Measurements from ENCODE around the gene VGF. TPM values are rescaled to one million over a fixed set of nuclear protein-coding genes. Genes with fewer than 3 reads are reported as not detected.
A peak's percentile ranks its signal among the peaks of the same experiment; 100 is the strongest.

Gene VGF
- total RNA-seq, 1 donor from 2014 or later = 0.96 TPM

DNA sequence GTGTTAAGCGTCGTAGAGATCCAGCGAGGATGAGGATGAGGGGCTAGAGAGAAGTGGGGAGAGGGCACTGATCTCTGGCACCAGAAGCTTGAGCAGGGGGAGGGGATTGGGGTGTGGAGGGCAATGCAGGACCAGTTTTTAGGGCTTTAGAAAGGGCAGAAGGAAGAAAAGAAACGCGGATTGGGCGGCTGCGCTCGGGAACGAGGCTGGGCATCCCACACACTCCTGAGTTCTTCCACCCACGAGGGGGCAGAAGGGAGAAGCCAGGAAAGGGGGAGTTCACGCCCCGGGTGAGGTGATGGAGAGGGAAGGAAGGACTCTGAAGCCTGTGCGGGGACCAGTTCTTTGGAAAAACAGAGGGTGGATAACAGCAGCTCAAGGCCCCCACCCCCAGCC is 6.1 kb upstream of the VGF start:
- H3K9me3 Mint-ChIP-seq (ENCODE audit: low read depth) = no peaks in the 10 kb centered on the region
- H3K36me3 Mint-ChIP-seq (ENCODE audit: insufficient read depth) = no peaks in the 10 kb centered on the region
- no peak for DNase-seq (ENCODE audit: low spot score, unreplicated experiment)
- H3K27ac Mint-ChIP-seq = no peak overlapping the region
- peaks cover 2% of the 10 kb centered on the region for H3K4me1 Mint-ChIP-seq (ENCODE audit: low read depth)
- H3K27me3 Mint-ChIP-seq = peaks cover 92% of the 10 kb centered on the region
- H3K4me3 Mint-ChIP-seq (ENCODE audit: low read depth) = no peak overlapping the region
- TF ChIP-seq, protein P1, sequence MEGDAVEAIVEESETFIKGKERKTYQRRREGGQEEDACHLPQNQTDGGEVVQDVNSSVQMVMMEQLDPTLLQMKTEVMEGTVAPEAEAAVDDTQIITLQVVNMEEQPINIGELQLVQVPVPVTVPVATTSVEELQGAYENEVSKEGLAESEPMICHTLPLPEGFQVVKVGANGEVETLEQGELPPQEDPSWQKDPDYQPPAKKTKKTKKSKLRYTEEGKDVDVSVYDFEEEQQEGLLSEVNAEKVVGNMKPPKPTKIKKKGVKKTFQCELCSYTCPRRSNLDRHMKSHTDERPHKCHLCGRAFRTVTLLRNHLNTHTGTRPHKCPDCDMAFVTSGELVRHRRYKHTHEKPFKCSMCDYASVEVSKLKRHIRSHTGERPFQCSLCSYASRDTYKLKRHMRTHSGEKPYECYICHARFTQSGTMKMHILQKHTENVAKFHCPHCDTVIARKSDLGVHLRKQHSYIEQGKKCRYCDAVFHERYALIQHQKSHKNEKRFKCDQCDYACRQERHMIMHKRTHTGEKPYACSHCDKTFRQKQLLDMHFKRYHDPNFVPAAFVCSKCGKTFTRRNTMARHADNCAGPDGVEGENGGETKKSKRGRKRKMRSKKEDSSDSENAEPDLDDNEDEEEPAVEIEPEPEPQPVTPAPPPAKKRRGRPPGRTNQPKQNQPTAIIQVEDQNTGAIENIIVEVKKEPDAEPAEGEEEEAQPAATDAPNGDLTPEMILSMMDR (IDR thresholded peaks at IDR 0.05; ENCODE audit: unreplicated experiment) = peak; percentile 18

DNA sequence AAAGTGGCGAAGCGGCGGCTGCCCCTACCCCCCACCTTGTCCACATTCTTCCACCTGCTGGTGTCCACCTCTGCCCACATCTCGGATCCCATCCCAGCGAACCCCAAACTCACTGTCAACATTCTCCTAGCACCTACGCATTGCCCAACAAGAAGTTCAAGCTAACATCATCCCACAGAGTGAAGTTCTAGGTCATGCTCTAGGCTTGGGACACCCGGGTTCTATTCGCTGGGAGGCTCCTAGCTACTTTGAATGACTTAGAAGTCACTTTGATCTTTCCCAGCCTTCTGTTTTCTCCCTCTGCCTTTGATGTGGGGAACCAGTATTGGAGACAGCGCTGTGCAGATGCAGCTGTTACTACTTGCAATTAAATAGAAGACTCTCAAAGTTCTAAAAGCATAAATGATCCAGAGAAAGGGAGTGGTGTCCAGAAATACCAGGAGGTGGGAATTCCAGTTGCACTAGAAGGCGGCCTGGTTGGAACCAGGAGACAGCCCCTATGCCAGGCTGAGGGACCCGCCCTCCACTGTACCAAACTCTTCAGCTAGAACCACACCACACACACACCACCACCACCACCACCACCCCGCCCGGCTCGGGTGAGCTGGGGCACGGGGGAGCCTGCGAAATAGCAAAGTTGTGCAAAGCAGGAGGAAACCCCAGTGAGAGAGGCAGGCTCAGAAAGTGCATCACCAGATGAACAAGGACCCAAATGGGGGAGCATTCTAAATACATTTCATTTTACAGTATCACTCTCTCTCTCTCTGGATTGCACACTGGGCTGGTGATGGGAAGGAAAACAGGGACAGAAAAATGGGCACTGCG is 5.5 kb upstream of the VGF start:
- no peaks in the 10 kb centered on the region for H3K9me3 Mint-ChIP-seq (ENCODE audit: low read depth)
- H3K4me3 Mint-ChIP-seq (ENCODE audit: low read depth) = no peak overlapping the region
- H3K36me3 Mint-ChIP-seq (ENCODE audit: insufficient read depth) = no peaks in the 10 kb centered on the region
- TF ChIP-seq, protein P1 (IDR thresholded peaks at IDR 0.05; ENCODE audit: unreplicated experiment) = no peak
- no peak overlapping the region for H3K27ac Mint-ChIP-seq
- peaks cover 92% of the 10 kb centered on the region for H3K27me3 Mint-ChIP-seq
- H3K4me1 Mint-ChIP-seq (ENCODE audit: low read depth) = peaks cover 4% of the 10 kb centered on the region
- DNase-seq (ENCODE audit: low spot score, unreplicated experiment) = no peak

DNA sequence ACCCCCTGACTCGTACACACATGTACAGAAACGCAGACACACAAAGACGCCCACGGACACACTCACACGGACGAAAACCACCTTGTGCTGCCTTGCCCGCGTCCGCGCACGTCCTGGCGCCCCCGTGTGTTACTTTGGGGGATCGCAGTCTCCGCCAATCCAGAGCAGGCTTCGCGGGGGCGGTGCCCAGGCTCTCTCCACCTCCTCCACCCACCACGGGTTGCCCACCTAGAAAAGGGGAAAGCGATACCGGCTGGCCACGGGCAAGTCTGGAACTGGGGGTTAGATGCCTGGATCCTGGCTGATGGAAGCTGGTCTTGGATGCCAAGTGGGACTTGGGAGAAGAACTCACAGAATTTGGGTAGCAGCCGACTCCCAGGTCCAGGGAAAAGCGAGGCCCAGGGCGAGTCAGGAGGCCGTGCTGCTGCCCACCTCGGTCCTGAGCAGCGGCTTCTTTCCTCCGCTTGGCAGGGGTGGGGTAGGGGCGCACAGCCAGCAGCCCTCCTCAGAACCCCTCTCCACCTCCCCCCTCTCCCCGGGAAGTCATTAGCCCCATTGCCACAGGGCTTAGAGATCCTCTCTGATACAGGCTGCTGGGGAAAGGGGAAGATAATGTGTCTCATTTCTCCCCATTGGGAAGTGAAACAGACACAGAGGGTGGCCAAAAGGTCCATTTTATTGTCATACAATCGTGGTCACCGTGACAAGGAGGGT is 4.6 kb upstream of the VGF start:
- H3K27ac Mint-ChIP-seq = no peak overlapping the region
- H3K9me3 Mint-ChIP-seq (ENCODE audit: low read depth) = no peaks in the 10 kb centered on the region
- DNase-seq (ENCODE audit: low spot score, unreplicated experiment) = peak; percentile 76
- no peaks in the 10 kb centered on the region for H3K36me3 Mint-ChIP-seq (ENCODE audit: insufficient read depth)
- TF ChIP-seq, protein P1 (IDR thresholded peaks at IDR 0.05; ENCODE audit: unreplicated experiment) = peak; percentile 89
- H3K27me3 Mint-ChIP-seq = peaks cover 90% of the 10 kb centered on the region
- peaks cover 8% of the 10 kb centered on the region for H3K4me1 Mint-ChIP-seq (ENCODE audit: low read depth)
- no peak overlapping the region for H3K4me3 Mint-ChIP-seq (ENCODE audit: low read depth)

- Mint-ChIP-seq H3K4me1 (ENCODE audit: low read depth) (peaks cover 9% of the 10 kb centered on the region), H3K9me3 (ENCODE audit: low read depth) (no peaks in the 10 kb centered on the region), H3K27me3 (peaks cover 89% of the 10 kb centered on the region), H3K27ac (no peak overlapping the region), H3K36me3 (ENCODE audit: insufficient read depth) (no peaks in the 10 kb centered on the region), H3K4me3 (ENCODE audit: low read depth) (no peak overlapping the region)
- DNase-seq (ENCODE audit: low spot score, unreplicated experiment) = no peak
- TF ChIP-seq, protein P1 (IDR thresholded peaks at IDR 0.05; ENCODE audit: unreplicated experiment) = no peak
These were observed 3.9 kb upstream of the VGF start for GRCh38 chr7:101169110-101169837.

- Mint-ChIP-seq H3K9me3 (ENCODE audit: low read depth) (no peaks in the 10 kb centered on the region), H3K36me3 (ENCODE audit: insufficient read depth) (no peaks in the 10 kb centered on the region), H3K4me1 (ENCODE audit: low read depth) (peaks cover 9% of the 10 kb centered on the region), H3K4me3 (ENCODE audit: low read depth) (no peak overlapping the region), H3K27ac (peak overlapping the region; percentile 72), H3K27me3 (peaks cover 81% of the 10 kb centered on the region)
- no peak for DNase-seq (ENCODE audit: low spot score, unreplicated experiment)
- TF ChIP-seq, protein P1 (IDR thresholded peaks at IDR 0.05; ENCODE audit: unreplicated experiment) = no peak
These were observed 3.2 kb upstream of the VGF start for GRCh38 chr7:101168412-101169049.

All from progenitor cell of endocrine pancreas (in vitro differentiated cells).